HG02970 (cell line): Measurements from ENCODE around the gene NYAP1.
"Not testable (repeated sequence)": the region's sequence is repeated elsewhere in the genome, so short reads cannot be mapped to it uniquely, and the experiment has no call there.

ENCODE experiments used
- ATAC-seq: cut with Tn5 transposase; IDR thresholded peaks from one replicate; pipeline ENCODE4 v1.9.1; 2021; ENCODE audit warnings: mild to moderate bottlenecking, moderate library complexity, moderate number of reproducible peaks; ENCODE audit not compliant: unreplicated experiment, low FRiP score

NYAP1 gene

DNA sequence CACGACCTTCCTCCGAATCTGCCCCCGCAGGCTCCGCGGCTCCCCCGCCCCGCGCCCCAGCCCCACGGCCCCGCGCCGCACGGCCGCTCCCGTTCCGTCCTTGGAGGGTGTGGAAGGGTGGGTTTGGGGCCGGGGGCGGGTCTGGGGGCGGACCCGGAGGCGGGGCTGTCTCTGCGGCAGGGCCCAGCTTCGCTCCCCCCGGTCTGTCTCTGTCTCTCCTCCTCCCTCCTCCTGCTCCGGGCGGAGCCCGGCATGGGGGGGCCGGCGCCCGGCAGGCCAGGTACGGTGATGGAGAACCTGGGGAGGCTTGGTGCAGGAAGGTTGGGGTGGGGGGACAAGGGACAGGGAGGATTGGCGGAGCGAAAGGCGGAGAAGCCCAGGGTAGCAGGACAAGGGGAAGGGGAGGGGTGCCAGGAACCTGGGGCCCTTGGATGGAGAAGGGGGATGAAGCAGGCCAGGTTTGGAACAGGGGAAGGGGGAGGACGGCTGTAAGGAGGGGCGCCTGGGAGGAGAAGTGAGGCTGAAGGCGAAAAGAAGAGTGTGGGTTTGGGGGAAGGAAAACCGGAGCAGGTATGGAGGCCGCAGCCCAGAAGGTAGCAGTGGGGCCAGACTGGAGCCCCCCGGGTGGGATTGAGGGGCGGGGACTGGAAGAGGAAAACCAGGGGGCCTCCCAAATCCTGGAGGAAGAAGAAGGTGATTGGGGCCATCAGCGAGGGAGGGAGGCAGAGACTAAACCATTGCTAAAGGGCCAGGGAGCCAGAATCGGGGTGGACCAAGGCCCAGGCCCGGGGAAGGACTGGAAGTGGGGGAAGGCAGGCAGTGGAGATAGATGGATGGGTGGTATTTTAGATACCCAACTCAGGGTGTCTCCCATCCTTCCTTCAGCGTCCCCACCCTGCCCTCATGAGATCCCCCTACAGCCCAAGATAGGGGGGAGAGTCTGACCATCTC is at the start of gene NYAP1:
NYAP1 (plus strand) TSS at position 206 of the 951 bp plus-strand sequence. CDS start 1,385 bp downstream, outside the sequence.
- ATAC-seq: no peak

DNA sequence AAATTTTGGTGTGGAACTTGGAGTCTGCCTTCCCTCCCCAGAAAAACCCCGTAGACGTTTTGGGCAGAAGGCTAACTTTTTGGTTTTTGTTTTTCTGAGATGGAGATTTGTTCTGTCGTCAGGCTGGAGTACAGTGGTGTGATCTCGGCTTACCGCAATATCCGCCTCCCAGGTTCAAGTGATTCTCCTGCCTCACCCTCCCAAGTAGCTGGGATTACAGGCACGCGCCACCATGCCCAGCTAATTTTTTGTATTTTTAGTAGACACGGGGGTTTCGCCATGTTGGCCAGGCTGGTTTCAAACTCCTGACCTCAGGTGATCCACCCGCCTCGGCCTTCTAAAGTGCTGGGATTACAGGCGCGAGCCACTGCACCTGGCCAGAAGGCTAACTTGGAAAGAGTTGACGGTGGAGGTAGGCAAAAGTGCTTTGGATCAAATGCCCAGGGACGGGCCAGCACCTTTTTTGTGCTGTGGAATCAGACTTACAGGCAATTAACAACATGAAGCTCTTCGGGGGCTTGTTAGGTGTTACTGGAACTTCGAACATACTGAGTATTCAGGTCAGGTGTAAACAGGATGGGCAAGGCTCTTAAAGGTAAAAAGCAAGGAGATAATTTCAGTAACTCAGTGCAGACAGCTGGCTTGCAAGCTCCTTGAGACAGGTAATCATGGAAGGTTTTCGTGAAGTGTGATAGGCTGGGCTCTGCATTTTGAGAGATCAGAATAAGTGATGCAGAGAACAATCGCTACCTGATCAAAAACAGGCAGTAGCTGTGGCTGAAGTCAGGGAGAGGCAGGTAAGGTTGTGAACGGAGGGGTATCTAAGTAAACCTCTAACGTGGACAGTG is 49.2 kb upstream of the NYAP1 start:
- no peak for ATAC-seq

DNA sequence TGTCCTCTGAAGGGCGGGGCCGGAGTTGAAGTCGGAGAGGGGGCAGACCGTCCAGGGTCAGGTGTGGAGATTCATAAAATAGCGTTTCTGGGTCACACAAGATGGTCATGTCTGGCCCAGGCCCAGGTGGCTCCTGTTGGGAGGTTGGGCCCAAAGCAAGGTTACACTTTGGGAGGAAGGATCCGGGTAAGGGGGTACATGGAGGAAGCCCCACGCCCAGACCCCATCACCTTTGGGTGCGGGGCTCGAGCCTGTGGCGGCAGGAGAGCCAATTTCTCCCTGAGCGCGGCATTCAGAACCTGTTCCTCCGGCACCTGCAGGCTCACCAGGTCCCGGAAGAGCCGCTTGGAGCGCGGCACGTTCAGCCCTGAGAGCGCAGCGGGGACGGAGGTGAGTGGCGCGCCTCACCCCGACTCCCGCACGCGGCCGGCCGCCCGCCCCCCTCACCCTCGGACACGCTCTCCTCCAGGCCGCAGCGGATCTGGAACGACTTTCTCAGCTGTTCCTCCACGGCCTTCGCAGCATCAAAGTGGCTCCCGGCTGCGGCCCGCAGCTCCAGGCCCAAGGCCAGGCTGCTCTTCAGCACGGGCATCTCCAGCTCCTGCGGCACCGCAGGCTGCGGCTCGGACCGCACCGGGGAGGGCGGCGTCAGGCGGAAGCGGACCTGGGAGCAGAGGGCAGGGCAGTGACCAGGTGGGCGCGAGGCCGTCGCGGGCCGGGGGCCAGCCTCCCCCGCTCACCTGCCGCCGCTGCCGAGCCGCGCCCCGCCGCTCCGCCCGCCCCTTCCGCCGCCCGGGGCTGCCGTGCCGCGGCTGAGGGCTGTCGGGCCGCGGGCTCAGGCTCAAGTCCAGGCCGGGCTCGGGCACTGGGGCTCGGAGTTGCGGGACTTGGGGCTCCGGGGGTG is 48.1 kb upstream of the NYAP1 start:
- ATAC-seq: peak; percentile 16

DNA sequence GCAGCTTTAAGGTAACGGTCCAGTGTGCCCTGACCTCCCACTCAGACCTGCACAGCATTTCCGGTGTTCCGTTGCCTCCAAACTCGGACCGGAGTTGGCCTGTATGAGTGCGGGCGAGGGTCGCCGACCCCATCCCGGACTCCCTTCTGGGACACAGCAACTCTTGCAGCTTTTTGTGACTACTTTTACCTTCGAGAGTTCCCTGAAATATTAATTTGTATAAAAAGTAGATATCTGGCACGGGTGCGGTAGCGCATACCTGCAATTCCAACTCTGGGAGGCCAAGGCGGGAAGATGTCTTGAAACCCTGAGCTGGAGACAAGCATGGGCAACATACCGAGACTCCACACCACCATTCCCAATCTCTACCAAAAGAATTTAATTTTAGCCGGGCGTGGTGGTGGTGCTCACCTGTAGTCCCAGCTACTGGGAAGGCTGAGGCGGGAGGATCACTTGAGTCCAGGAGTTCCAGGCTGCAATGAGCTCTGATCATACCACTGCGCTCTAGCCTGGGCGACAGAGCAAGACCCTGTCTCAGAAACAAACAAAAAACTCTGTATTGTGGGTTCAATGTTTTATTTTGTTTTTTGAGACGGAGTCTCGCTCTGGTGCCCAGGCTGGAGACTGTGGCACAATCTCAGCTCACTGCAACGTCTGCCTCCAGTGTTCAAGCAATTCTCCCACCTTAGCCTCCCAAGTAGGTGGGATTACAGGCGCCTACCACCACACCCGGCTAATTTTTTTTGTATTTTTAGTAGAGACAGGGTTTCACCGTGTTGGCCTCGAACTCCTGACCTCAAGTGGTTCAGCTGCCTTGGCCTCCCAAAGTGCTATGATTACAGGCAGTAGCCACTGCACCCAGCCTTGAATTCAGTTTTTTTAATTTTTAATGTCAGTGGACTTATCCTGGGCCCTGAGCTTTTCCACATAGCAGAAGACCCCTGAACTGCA is 46.3 kb upstream of the NYAP1 start:
- ATAC-seq: no peak

DNA sequence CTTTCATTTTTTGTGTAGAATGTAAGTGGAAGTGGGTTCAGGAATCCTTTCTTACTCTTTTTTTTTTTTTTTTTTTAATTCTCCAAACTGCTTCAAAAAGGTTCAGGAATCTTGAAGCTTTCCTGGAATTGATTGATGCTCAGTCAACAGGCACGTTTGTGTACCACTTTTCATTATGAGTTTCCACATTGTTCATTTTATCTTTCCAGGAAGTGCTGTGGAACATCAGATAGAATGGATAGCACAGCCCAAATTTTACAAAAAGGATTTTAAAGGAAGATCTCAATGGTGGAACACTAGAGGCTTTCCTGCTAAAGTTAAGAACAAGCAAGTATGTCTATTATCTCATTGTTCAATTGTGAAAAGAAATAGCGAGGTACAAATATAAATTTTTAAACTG is 45.6 kb upstream of the NYAP1 start:
- no peak for ATAC-seq

DNA sequence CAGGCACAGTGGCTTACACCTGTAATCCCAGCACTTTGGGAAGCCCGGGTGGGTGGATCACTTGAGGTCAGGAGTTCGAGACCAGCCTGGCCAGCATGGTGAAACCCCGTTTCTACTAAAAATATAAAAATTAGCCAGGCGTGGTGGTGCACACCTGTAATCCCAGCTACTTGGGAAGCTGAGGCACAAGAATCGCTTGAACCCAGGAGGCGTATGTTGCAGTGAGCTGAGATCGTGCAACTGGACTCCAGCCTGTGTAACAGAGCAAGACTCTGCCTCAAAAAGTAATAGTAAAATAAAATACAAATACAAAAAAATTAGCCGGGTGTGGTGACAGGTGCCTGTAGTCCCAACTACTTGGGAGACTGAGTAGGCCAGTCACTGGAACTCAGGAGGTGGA is 45.0 kb upstream of the NYAP1 start:
- ATAC-seq: not testable (repeated sequence)

DNA sequence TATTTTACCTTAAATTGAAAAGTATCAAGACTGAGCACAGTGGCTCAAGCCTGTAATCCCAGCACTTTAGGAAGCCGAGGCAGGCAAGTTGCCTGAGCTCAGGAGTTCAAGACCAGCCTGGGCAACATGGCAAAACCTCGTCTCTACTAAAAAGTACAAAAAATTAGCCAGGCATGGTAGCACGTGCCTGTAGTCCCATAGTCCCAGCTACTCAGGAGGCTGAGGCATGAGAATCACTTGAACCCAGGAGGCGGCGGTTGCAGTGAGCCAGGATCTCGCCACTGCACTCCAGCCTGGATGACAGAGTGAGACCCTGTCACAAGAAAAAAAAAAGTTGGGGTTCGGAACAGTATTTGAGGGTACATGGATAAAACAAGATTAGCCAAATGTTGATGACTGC is 44.5 kb upstream of the NYAP1 start:
- ATAC-seq: not testable (repeated sequence)

- no peak for ATAC-seq
These were observed 41.8 kb upstream of the NYAP1 start for GRCh38 chr7:100441641-100442535.

DNA sequence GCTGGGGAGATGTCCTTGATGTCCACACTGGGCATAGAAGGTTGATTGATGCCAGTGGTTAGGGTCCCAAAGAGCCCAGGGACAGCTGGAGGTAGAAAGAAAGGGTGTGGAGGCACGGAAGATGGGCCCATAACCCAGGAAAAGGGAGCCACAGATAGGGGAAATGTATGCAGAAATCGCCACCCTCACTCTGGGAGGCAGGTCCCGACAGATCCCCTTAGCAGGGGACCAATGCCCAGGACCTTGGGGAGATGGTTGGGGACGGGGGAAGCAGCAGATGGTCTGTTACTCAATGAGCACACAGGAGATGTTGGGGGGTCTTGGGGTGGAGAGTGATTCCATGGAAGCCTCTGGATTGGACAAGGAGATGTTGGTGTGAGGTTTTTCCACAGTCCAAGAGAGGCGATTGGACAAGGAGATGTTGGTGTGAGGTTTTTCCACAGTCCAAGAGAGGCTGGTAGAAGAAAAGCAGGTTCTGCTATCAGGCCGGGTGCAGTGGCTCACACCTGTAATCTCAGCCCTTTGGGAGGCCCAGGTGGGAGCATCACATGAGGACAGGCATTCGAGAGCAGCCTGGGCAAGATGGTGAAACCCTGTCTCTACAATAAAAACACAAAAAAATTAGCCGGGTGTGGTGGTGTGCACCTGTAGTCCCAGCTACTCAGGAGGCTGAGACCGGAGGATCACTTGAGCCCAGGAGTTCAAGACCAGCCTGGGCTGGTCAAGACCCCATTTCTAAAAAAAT is 40.5 kb upstream of the NYAP1 start:
- ATAC-seq: no peak

DNA sequence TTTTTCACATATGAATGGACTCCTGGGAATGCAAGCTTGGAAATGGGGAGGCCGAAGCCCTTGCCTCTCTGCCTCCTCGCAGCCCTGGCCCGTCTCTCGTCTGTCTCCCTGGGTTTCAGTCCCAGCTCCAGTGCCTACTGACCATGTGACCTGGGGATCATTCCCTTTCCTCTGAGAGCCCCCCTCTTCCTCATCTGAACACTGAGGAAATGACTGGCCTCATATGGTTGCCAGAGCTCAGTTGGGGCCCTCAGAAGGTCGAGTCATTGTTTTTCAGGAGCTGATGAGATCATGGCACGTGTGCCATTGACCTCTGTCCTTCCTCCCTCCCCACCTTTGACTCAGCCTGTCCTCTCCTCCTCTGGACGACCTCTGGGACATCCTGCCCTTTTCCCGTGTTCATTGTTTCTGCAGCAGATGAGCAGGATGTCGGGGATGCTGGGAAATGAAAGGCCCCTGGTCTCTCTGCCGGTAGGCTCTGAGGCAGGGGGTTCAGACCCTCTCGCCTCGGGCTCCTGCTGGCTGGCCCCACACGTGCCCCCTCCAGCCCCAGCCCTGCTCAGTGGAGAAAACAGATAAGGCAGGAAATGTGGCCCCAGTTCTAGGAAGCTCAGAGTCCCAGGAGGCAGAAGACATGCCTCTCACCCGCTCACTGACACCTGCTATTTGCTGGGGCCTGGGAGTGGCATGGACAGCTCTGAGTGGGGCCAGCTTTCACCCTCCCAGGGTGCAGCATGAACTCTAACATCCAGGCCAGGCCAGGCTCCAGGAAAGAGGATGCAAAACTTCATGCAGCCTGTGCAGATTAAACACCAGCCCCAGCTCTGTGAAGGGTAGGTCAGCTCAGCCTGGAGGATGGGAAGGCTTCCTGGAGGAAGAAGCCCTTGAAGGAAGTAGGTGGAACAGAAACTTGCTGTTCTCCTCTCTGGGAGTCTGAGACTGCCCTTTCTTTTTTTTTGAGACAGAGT is 39.1 kb upstream of the NYAP1 start:
- ATAC-seq: no peak

- ATAC-seq: no peak
These were observed 37.7 kb upstream of the NYAP1 start for GRCh38 chr7:100446040-100446439.

- ATAC-seq: not testable (repeated sequence)
These were observed 36.4 kb upstream of the NYAP1 start for GRCh38 chr7:100447363-100447762.

DNA sequence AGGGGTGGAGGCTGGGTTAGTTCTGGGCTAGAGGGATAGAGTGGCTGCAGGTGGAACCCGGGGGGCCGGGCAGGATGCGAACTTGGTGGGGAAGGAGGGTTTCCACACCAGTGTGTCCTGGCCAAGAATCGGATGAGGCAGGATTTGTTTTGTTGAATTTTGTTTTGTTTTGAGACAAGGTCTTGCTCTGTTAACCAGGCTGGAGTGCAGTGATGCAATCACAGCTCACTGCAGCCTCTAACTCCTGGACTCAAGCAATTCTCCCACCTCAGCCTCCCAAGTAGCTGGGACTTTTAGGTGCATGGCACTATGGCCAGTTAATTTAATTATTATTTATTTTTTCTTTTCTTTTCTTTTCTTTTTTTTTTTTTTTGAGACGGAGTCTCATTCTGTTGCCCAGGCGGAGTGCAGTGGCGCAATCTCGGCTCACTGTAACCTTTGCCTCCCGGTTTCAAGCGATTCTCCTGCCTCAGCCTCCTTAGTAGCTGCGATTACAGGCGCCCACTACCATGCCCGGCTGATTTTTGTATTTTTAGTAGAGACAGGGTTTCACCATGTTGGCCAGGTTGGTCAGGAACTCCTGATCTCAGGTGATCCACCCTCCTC is 34.4 kb upstream of the NYAP1 start:
- ATAC-seq: no peak

DNA sequence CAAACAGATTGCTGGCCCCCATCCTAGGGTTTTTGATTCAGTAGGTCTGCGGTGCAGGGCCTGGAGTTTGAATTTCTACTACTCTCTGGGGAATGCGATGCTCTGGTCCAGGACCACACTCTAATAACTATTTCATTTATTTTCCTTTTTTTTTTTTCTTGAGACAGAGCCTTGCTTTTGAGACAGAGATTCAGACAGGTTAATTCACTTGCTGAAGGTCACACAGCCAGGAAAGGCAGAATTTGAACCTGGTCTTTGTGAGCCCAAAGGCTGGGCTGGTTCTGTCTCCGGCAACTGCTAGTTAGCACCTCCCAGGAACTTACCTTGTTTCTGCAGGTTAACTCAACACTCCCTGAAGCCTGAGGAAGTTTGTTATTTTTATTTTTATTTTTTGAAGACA is 31.2 kb upstream of the NYAP1 start:
- ATAC-seq: no peak

DNA sequence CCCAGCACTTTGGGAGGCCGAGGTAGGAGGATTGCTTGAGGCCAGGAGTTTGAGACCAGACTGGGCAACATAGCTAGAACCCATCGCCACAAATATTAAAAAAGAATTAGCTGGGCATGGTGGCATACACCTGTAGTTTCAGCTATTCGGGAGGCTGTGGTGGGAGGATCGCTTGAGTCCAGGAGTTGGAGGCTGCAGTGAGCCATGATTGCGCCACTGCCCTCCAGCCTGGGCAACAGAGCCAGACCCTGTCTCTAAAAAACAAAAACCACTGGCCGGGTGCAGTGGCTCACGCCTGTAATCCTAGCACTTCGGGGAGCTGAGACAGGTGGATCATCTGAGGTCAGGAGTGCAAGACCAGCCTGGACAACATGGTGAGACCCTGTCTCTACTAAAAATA is 29.9 kb upstream of the NYAP1 start:
- ATAC-seq: not testable (repeated sequence)

DNA sequence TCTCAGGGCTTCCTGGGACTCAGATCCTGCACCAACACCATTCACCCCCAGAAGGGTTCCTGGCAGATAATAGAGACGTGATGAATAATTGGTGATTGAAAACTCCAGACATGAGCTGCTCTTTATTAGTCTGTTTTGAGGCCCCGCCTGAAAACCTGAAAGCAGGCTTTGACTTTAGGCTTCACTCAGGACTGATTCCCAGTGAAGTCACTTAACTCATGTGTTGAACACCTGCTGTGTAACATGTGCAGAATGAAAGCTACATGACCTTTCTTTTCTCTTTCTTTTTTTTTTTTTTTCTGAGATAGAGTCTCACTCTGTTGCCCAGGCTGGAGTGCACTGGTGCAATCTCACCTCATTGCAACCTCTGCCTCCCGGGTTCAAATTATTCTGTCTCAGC is 28.5 kb upstream of the NYAP1 start:
- no peak for ATAC-seq
